OCI-LY1 (cell line): ENCODE data around the gene HIGD2A.
A peak's percentile ranks its signal among the peaks of the same experiment; 100 is the strongest.

Source experiments
- H2AFZ ChIP-seq: fragments of 200-600 bp; sonication (generic), shearing (Covaris generic); 2 replicates; pipeline ENCODE4 v1.6.0; 2014; ENCODE audit warnings: antibody characterized with exemption, mild to moderate bottlenecking, low read length
- H3F3A ChIP-seq: fragments of 200-600 bp; sonication (generic), shearing (Covaris generic); 2 replicates; pipeline ENCODE4 v1.6.0; 2014; ENCODE audit warnings: mild to moderate bottlenecking, antibody characterized with exemption, low read length, moderate library complexity; ENCODE audit not compliant: insufficient read depth
- H3K27ac ChIP-seq: fragments of 200-600 bp; sonication (generic); 2 replicates; pipeline ENCODE4 v1.5.1; 2014; ENCODE audit warnings: low read length, mixed run types, mild to moderate bottlenecking, low read depth; ENCODE audit not compliant: poor library complexity, severe bottlenecking
- H3K27me3 ChIP-seq: fragments of 200-600 bp; sonication (generic); 2 replicates; pipeline ENCODE4 v1.6.0; 2014; ENCODE audit warnings: antibody characterized with exemption, mild to moderate bottlenecking, low read length, moderate library complexity; ENCODE audit not compliant: insufficient read depth
- H3K36me3 ChIP-seq: fragments of 200-600 bp; sonication (generic); 2 replicates; pipeline ENCODE4 v1.6.1; 2014; ENCODE audit warnings: mild to moderate bottlenecking, antibody characterized with exemption, low read length, moderate library complexity, mixed read lengths; ENCODE audit not compliant: insufficient read depth
- H3K4me1 ChIP-seq: fragments of 200-600 bp; sonication (generic); 2 replicates; pipeline ENCODE4 v1.5.1; 2014; ENCODE audit warnings: mild to moderate bottlenecking, low read length, moderate library complexity; ENCODE audit not compliant: insufficient read depth, severe bottlenecking
- H3K4me2 ChIP-seq: fragments of 200-600 bp; sonication (generic), shearing (Covaris generic); 2 replicates; pipeline ENCODE4 v1.6.1; 2014; ENCODE audit warnings: low read length
- H3K4me3 ChIP-seq: fragments of 200-600 bp; sonication (generic); 2 replicates; pipeline ENCODE4 v1.5.1; 2014; ENCODE audit warnings: low read length, low read depth, mild to moderate bottlenecking, mixed read lengths; ENCODE audit not compliant: poor library complexity, severe bottlenecking
- H3K79me2 ChIP-seq: fragments of 200-600 bp; shearing (Covaris generic); 2 replicates; pipeline ENCODE4 v1.6.1; 2016; ENCODE audit warnings: mixed run types, low read length, mixed read lengths; ENCODE audit not compliant: insufficient read depth
- H3K9ac ChIP-seq: fragments of 200-600 bp; sonication (generic), shearing (Covaris generic); 2 replicates; pipeline ENCODE4 v1.6.1; 2014; ENCODE audit warnings: mild to moderate bottlenecking, low read length, mixed read lengths
- H3K9me2 ChIP-seq: fragments of 200-600 bp; sonication (generic), shearing (Covaris generic); 2 replicates; pipeline ENCODE4 v1.6.1; 2014; ENCODE audit warnings: low read depth, mild to moderate bottlenecking, low read length, mixed read lengths
- H3K9me3 ChIP-seq: fragments of 200-600 bp; shearing (Covaris generic); 2 replicates; pipeline ENCODE4 v1.6.1; 2014; ENCODE audit warnings: low read length, mixed read lengths
- H4K20me1 ChIP-seq: fragments of 200-600 bp; sonication (generic), shearing (Covaris generic); 2 replicates; pipeline ENCODE4 v1.6.0; 2016; ENCODE audit warnings: mild to moderate bottlenecking, low read length; ENCODE audit not compliant: insufficient read depth
- CTCF ChIP-seq: fragments of 200-600 bp; sonication (generic), shearing (Covaris generic); IDR thresholded peaks from 2 replicates; pipeline ENCODE4 v1.5.1; 2017; ENCODE audit warnings: mild to moderate bottlenecking, antibody characterized with exemption, low read length, moderate library complexity, mixed read lengths
- EZH2 ChIP-seq: fragments of 200-600 bp; sonication (generic), shearing (Covaris generic); IDR thresholded peaks from 2 replicates; pipeline ENCODE4 v1.8.0; 2017; ENCODE audit warnings: borderline replicate concordance, mixed run types, mild to moderate bottlenecking, antibody characterized with exemption, low read length, moderate library complexity, mixed read lengths

Gene HIGD2A

GRCh38 chr5:176416965-176417364, 28.4 kb downstream of the HIGD2A start:
- Histone ChIP-seq H3K79me2 (0 out of 2 replicates have a peak, but pooled peaks cover 5% of the 10 kb centered on the region), H3K4me1 (peaks cover 21% of the 10 kb centered on the region), H3F3A (no peaks in the 10 kb centered on the region), H3K36me3 (no peaks in the 10 kb centered on the region), H2AFZ (no peak overlapping the region), H3K4me2 (peak overlapping the region; percentile 67), H3K9me3 (no peaks in the 10 kb centered on the region), H3K27me3 (peaks cover 6% of the 10 kb centered on the region; the same call in 1 of the 2 replicates), H4K20me1 (no peaks in the 10 kb centered on the region), H3K9me2 (no peaks in the 10 kb centered on the region), H3K9ac (peak overlapping the region; percentile 38; the same call in 1 of the 2 replicates), H3K4me3 (peak overlapping the region; percentile 90), H3K27ac (no peak overlapping the region)
- TF ChIP-seq EZH2, result no peak
- no peak for TF ChIP-seq CTCF

DNA sequence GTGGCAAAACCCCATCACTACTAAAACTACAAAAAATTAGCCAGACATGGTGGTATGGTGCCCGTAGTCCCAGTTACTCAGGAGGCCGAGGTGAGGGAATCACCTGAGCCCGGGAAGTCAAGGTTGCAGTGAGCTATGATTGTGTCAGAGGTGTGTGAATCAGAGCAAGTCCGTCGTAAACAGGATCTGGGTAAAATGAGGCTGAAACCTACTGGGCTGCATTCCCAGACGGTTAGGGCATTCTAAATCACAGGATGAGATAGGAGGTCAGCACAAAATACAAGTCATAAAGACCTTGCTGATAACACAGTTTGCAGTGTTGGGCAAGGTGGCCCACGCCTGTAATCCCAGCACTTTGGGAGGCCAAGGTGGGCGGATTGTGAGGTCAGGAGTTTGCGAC, 29.7 kb downstream of the HIGD2A start:
- Histone ChIP-seq H3K36me3 (no peaks in the 10 kb centered on the region), H3K79me2 (0 out of 2 replicates have a peak, but pooled peaks cover 5% of the 10 kb centered on the region), H3K4me3 (no peak overlapping the region), H4K20me1 (no peaks in the 10 kb centered on the region), H3K4me2 (no peak overlapping the region), H3F3A (no peaks in the 10 kb centered on the region), H3K27ac (no peak overlapping the region), H3K9me2 (no peaks in the 10 kb centered on the region), H3K9me3 (no peaks in the 10 kb centered on the region), H2AFZ (no peak overlapping the region), H3K27me3 (peaks cover 6% of the 10 kb centered on the region; the same call in 1 of the 2 replicates), H3K9ac (no peak overlapping the region), H3K4me1 (peaks cover 21% of the 10 kb centered on the region)
- no peak for TF ChIP-seq CTCF
- no peak for TF ChIP-seq EZH2

DNA sequence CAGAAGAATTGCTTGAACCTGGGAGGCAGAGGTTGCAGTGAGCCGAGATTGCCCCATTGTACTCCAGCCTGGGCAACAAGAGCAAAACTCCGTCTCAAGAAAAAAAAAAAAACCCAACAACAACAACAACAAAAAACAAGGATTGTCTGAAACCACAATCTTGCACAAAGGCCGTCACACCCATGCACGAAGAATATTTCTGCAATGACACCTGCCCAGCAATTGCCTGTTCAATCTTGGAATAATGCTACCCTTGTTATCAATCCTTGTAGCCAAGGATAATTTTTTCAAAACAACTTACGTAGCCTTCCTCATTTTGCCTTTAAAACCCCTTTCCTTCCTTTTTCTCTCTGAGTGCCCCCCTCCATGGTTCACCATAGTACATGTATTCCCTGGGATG, 31.5 kb downstream of the HIGD2A start:
- H3K9me3 ChIP-seq, result peaks cover under 1% of the 10 kb centered on the region; the same call in 1 of the 2 replicates
- no peaks in the 10 kb centered on the region; the same call in 1 of the 2 replicates for H3K36me3 ChIP-seq
- H3K9ac ChIP-seq, result no peak overlapping the region
- no peak overlapping the region for H3K27ac ChIP-seq
- H3F3A ChIP-seq, result no peaks in the 10 kb centered on the region
- H3K27me3 ChIP-seq, result peaks cover 6% of the 10 kb centered on the region; the same call in 1 of the 2 replicates
- TF ChIP-seq EZH2, result no peak
- no peak for TF ChIP-seq CTCF
- H4K20me1 ChIP-seq, result no peaks in the 10 kb centered on the region
- peaks cover 12% of the 10 kb centered on the region for H3K4me1 ChIP-seq
- H3K4me2 ChIP-seq, result no peak overlapping the region
- 0 out of 2 replicates have a peak, but pooled peaks cover 5% of the 10 kb centered on the region for H3K79me2 ChIP-seq
- H3K4me3 ChIP-seq, result no peak overlapping the region
- no peaks in the 10 kb centered on the region for H3K9me2 ChIP-seq
- no peak overlapping the region for H2AFZ ChIP-seq
